Mucosa of descending colon (tissue), 3 donors: Measurements from ENCODE around the gene RIF1. TPM values are rescaled to one million over a fixed set of nuclear protein-coding genes. Genes with fewer than 3 reads are reported as not detected.

Experiments
- ATAC-seq: fragments of 200-7000 bp; cut with Tn5 transposase; one replicate; pipeline ENCODE4 v1.9.1; 2020; ENCODE audit warnings: mild to moderate bottlenecking, moderate library complexity
- DNase-seq, 3 donors: peaks; one replicate each; pipeline ENCODE4 v3.0.0-alpha.2; 2020
- H3K36me3 ChIP-seq: fragments of 200-600 bp; one replicate; pipeline ENCODE4 v1.8.0; 2021; ENCODE audit warnings: low read depth, mild to moderate bottlenecking
- H3K4me1 ChIP-seq: fragments of 200-600 bp; one replicate; pipeline ENCODE4 v1.8.0; 2021; ENCODE audit warnings: low read depth, mild to moderate bottlenecking
- H3K4me3 ChIP-seq: fragments of 200-600 bp; one replicate; pipeline ENCODE4 v1.8.0; 2021; ENCODE audit warnings: mild to moderate bottlenecking
- H3K9me3 ChIP-seq: fragments of 200-600 bp; one replicate; pipeline ENCODE4 v1.8.0; 2021; ENCODE audit warnings: mild to moderate bottlenecking
- intact Hi-C, 2 donors: fragments of 100-400 bp; cut with DNase I in 1 of 2; cut with micrococcal nuclease in 1 of 2; formaldehyde crosslinking; loops; one replicate each; pipeline versions ENCODE4 v1.11.0 to v1.11.1; 2022; cut with DNase I, micrococcal nuclease
- total RNA-seq, 3 donors: library from RNA; stranded (reverse); fragmentation: NEBNext Ultra II Directional in 2 of 3; extraction: Animal tissue kit (Norgen Biotek cat#: 25700) in 2 of 3; gene quantifications; one replicate each; pipeline versions ENCODE4 v1.2.1 to v1.2.4, GENCODE V29; 2021 to 2023
- TF ChIP-seq, protein P1 (sequence below): fragments of 200-600 bp; IDR thresholded peaks from one replicate; pipeline ENCODE4 v1.8.0; 2022; ENCODE audit warnings: antibody characterized with exemption, mild to moderate bottlenecking
- donor health status: DM: no; HTN: no; CAD: no; lungs with moderate emphysema.
- donor health status: DM: no; HTN: no; CAD: no.
- donor health status: DM: no; HTN: yes; CAD: no.

RIF1 gene
- total RNA-seq, 3 donors from 2014 or later: 25.7 to 42.5 (median 32.9) TPM

DNA sequence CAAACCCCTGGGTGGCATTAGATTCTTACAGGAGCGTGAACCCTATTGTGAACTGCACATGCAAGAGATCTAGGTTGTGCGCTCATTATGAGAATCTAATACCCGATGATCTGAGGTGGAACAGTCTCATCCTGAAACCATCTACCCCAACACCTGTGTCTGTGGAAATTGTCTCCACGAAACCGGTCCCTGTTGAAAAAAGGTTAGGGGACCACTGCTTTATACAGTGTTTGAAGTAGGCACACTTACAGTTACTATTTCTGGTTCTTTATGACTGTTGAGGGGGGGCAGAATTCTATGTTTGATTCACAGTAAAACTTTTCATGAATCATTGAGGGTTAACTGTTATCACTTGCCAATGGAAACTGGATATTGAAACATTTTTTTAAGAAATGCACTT is 72.0 kb downstream of the RIF1 start:
- Histone ChIP-seq H3K36me3 (no peaks in the 10 kb centered on the region), H3K4me3 (no peak overlapping the region)
- ATAC-seq: no peak

GRCh38 chr2:151482171-151482725 is 72.5 kb downstream of the RIF1 start:
- intact Hi-C loops: no loop called here
- ATAC-seq: no peak
- H3K4me3 ChIP-seq: no peak overlapping the region
- TF ChIP-seq, protein P1, sequence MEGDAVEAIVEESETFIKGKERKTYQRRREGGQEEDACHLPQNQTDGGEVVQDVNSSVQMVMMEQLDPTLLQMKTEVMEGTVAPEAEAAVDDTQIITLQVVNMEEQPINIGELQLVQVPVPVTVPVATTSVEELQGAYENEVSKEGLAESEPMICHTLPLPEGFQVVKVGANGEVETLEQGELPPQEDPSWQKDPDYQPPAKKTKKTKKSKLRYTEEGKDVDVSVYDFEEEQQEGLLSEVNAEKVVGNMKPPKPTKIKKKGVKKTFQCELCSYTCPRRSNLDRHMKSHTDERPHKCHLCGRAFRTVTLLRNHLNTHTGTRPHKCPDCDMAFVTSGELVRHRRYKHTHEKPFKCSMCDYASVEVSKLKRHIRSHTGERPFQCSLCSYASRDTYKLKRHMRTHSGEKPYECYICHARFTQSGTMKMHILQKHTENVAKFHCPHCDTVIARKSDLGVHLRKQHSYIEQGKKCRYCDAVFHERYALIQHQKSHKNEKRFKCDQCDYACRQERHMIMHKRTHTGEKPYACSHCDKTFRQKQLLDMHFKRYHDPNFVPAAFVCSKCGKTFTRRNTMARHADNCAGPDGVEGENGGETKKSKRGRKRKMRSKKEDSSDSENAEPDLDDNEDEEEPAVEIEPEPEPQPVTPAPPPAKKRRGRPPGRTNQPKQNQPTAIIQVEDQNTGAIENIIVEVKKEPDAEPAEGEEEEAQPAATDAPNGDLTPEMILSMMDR: no peak
- H3K4me1 ChIP-seq: no peaks in the 10 kb centered on the region
- H3K9me3 ChIP-seq: no peaks in the 10 kb centered on the region
- H3K36me3 ChIP-seq: no peaks in the 10 kb centered on the region
- DNase-seq: no peak

More for the DNA sequence above, 72.0 kb downstream of the RIF1 start:
- intact Hi-C loops: no loop called here
- no peaks in the 10 kb centered on the region for H3K9me3 ChIP-seq
- TF ChIP-seq, protein P1: no peak
- no peak for DNase-seq
- H3K4me1 ChIP-seq: no peaks in the 10 kb centered on the region

DNA sequence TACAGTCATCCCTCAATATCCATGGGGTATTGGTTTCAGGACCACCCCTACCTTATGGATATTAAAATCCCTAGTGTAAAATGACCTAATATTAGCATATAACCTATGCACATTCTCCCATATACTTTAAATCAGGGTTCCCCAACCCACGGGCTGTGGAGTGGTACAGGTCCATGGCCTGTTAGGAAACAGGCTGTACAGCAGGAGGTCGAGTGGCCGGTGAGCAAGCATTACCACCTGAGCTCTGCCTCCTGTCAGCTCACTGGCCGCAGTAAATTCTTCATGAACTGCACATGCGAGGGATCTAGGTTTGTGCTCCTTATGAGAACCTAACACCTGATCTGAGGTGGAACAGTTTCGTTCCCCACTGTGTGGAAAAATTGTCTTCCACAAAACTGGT is 73.8 kb downstream of the RIF1 start:
- Histone ChIP-seq H3K4me1 (no peaks in the 10 kb centered on the region), H3K9me3 (no peaks in the 10 kb centered on the region), H3K4me3 (no peak overlapping the region), H3K36me3 (no peaks in the 10 kb centered on the region)
- DNase-seq: no peak
- intact Hi-C loops: no loop called here
- TF ChIP-seq, protein P1: no peak
- no peak for ATAC-seq

DNA sequence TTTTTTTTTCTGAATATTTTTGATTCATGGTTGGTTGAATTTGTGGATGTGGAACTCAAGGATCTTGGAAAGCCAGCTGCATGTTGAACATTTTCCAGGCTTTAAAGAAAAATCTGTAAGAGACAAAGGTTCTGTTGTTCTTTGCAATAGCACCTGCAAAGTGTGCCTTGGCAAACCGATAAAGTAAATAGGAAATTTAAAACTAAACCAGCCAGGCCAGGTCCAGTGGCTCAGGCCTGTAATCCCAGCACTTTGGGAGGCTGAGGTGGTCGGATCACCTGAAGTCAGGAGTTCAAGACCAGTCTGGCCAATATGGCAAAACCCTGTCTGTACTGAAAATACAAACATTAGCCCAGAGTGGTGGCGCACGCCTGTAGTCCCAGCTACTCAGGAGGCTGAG is 74.4 kb downstream of the RIF1 start:
- intact Hi-C loops: no loop called here
- Histone ChIP-seq H3K9me3 (no peaks in the 10 kb centered on the region), H3K4me1 (no peaks in the 10 kb centered on the region), H3K4me3 (no peak overlapping the region), H3K36me3 (no peaks in the 10 kb centered on the region)
- DNase-seq: no peak
- ATAC-seq: no peak
- TF ChIP-seq, protein P1: no peak

- intact Hi-C loops: no loop called here
- Histone ChIP-seq H3K4me1 (no peaks in the 10 kb centered on the region), H3K36me3 (no peaks in the 10 kb centered on the region), H3K4me3 (no peak overlapping the region), H3K9me3 (no peaks in the 10 kb centered on the region)
- no peak for DNase-seq
- no peak for ATAC-seq
- TF ChIP-seq, protein P1: no peak
Observed at GRCh38 chr2:151486053-151486452, 76.4 kb downstream of the RIF1 start.

- Histone ChIP-seq H3K36me3 (no peaks in the 10 kb centered on the region), H3K4me3 (no peak overlapping the region), H3K4me1 (no peaks in the 10 kb centered on the region), H3K9me3 (no peaks in the 10 kb centered on the region)
- TF ChIP-seq, protein P1: no peak
- no peak for DNase-seq
- ATAC-seq: no peak
- intact Hi-C loops: no loop called here
Observed at GRCh38 chr2:151490276-151490675, 80.6 kb downstream of the RIF1 start.
